ENCODE measurements around the gene PDE8A.

DNA sequence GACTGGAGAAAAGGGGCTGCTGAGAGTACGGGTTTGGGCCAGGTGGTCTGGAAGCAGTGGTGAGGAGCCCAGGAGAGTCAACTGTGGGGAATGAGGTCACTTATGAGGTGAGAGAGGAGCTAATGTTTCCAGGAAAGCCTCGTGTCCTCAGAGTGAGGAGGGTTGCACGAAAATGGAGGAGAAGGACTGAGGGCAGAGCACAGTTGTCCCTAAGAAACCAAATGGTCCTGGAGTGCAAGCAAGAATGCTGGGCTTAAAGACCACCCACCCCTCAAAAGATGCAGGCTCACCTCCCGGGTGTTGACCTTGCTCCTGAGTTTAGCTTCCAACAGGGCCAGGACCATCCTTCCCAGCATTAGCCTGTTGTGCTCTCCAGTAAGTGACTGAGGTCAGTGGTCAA, 133.2 kb downstream of the PDE8A start:
- TF ChIP-seq, protein P1, sequence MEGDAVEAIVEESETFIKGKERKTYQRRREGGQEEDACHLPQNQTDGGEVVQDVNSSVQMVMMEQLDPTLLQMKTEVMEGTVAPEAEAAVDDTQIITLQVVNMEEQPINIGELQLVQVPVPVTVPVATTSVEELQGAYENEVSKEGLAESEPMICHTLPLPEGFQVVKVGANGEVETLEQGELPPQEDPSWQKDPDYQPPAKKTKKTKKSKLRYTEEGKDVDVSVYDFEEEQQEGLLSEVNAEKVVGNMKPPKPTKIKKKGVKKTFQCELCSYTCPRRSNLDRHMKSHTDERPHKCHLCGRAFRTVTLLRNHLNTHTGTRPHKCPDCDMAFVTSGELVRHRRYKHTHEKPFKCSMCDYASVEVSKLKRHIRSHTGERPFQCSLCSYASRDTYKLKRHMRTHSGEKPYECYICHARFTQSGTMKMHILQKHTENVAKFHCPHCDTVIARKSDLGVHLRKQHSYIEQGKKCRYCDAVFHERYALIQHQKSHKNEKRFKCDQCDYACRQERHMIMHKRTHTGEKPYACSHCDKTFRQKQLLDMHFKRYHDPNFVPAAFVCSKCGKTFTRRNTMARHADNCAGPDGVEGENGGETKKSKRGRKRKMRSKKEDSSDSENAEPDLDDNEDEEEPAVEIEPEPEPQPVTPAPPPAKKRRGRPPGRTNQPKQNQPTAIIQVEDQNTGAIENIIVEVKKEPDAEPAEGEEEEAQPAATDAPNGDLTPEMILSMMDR (IDR thresholded peaks at IDR 0.05; ENCODE audit: poor library complexity) = no peak
- TF ChIP-seq EZH2phosphoT487 (IDR thresholded peaks at IDR 0.05; ENCODE audit: low read depth, severe bottlenecking, unreplicated experiment) = no peak
